ENCODE results near the gene AMOTL2. TPM values are rescaled to one million over a fixed set of nuclear protein-coding genes. Genes with fewer than 3 reads are reported as not detected.
A peak's percentile ranks its signal among the peaks of the same experiment; 100 is the strongest.

Gene AMOTL2
- total RNA-seq, 1 donor from 2014 or later, result 129 TPM

DNA sequence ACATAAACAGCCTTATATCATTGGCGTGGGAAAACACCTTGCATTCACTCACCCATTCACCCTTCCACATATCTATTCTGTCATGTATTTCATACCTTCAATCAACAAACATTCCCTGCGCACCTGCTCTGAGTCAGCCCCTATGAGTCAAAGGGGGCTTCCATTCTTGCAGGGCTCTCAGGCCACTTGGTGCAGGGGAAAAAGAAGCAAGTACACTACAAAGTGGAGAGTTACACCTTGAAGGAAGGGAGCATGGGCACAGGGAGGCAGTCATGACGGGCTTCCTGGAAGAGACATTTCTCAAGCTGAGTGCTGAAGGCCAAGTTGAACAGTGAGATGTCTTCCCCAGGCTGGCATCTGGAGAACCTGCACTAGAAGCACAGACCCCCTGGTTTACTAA, 4.6 kb upstream of the AMOTL2 start:
- DNase-seq (ENCODE audit: low spot score), result no peak

DNA sequence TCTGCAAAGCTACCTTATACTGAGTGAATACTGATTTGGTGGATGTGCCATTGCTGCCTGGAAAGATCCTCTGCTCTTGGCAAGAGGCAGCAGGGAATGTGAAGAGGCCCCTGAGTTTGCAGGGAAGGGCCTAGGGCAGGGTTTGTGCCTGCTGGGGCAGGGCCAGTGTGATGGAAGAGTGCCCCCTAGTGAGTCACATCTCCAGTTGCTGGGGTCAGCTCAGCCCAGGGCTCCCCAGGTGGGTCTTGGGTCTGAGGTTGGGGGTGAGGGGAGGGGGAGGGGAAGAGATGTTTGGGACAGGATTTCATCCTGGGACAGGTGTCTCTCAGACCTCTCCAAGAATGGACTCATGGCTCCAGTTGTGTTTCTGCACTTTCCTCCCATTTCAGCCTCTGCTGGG, 4.1 kb upstream of the AMOTL2 start:
- peak; percentile 37 for DNase-seq (ENCODE audit: low spot score)

DNA sequence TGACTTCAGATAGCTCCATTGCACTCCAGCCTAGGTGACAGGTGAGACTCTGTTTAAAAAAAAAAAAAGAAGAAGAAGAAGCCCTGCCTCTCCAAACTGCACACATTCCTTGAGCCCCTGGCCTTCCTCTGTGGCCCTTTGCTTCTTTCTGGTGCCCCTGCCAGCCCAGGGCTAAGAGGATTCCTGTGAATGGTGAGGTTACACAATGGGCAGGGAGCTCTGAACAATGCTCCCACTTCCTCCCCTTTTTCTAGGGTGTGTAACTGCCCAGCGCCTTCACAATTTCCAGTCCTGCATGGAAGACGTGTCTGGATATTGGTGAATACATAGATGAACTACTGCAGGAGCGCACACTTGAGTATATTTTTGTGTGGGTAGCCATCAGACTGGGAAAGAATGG, 3.6 kb upstream of the AMOTL2 start:
- no peak for DNase-seq (ENCODE audit: low spot score)

DNA sequence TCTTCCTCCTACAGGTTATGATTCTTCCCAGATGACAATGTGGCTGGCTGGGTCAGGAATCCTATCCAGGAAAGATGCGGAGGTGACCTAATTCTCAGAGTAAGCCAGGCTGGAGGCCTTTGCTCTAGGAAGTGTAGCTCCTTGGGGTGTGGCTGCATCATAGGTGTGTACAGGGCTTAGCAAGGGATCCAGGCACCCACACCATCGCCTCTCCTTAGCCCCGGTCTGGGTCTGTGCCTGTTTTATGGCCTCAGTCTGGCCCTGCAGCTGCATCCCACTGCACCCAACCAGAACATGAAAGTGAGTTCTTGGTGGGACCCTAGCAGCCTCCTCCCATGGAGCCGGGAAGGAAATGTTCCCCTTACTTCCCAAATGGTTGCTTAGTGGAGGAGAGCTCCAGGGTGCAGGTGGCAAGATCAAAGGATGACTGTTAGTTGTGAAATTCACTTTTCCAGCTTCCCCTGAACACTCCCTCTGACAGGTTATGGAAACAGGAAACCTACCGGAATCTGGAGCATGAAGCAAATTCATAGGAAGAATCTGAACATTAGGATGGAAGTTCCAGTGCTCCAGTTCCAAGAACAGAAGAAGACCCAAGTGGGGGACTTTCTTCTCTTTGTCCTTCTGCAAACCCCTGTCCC, 2.7 kb upstream of the AMOTL2 start:
- peak; percentile 42 for DNase-seq (ENCODE audit: low spot score)

DNA sequence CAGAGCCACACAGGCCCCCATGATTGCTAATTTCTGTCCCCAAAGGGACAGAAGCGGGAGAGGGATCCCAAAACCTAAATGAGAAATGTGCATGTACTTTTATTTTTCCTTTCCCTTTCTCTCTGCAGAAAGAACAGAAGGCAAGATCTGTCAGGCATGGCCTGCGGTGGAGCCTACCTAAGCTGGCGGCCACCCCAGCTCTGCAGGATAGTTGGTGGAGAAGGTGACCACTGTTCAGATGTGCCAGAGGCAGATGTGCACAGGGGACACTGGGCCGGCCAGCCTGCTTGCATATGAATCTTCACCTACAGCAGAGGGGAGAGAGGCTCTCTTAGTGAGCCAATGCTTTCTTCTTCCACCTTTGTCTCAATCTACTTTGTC, 2.1 kb upstream of the AMOTL2 start:
- no peak for DNase-seq (ENCODE audit: low spot score)

DNA sequence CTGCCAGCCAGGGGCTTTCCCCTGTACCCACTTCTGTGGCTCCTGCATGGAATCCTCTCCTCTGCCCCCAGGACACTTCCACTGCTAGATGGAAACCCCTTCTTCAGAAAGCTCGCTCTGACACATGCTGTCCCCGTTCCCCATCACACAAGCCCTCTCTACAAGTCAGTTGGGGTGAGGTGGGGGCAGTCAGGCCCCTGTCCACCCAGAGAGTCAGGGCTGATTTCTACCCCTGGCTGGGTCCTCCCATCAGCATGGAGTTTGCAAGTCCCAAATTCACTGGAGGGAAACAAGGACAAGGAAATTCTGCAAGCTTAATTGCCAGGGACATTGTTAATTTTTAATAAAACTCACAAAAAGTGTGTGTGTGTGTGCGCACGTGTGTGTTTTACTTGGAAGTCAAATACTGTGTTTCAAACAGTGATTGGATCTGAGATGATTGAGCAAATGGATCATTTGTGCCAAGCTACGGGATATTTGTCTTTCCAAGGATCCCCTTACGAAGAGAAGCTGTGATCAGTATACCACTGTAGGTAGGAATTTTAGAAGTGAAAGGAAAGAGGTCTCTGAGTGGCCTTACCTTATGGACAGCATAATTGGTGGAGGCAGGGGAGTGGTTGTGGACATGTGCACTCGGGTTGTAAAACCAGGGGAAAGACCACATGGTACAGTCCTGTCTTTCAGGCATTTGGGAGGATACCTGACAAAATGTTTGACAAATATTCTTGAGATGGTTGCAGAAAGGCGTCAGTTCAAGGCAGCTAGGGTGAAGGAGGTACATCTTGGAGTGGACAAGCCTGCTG, 1.5 kb upstream of the AMOTL2 start:
- no peak for DNase-seq (ENCODE audit: low spot score)

DNA sequence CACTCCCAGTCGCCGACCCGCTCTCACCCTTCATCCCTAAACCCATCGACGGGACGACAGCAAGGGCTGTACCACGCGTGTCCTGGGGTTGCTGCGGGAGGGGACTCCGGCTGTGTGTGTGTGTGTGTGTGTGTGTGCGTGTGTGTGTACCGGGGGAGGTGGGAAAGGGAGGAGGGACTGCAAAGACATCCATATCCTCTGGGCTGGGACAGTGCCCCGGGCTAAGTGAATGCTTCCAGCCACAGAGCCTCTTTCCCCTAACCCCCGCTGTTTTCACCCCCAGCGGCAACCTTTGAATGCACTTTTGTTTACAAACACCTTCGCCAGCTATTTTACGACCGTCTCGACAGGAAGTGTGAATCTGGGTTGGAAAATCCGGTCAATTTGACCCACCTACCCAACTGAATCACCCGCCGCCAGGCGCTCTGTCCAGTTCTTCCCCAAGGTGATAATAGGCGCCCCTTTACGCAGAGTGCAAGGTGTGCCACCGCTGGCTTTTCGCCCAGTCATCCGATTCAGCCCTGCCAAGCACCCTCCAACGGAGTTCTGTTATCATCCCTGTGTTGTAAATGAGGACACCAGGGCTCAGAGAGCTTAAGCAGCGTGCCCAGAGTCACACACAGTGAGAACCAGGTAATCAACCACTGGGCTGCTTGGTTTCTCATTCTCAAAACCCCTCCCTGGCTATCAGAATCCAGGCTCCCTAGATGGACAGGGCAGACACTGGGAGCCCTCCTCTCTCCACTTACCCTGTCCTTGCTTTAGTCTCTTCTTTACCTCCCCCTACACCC, 739 bp upstream of the AMOTL2 start:
- DNase-seq (ENCODE audit: low spot score), result peak; percentile 77

- DNase-seq (ENCODE audit: low spot score), result peak; percentile 91
These were observed 759 bp downstream of the AMOTL2 start for GRCh38 chr3:134373271-134374104.

DNA sequence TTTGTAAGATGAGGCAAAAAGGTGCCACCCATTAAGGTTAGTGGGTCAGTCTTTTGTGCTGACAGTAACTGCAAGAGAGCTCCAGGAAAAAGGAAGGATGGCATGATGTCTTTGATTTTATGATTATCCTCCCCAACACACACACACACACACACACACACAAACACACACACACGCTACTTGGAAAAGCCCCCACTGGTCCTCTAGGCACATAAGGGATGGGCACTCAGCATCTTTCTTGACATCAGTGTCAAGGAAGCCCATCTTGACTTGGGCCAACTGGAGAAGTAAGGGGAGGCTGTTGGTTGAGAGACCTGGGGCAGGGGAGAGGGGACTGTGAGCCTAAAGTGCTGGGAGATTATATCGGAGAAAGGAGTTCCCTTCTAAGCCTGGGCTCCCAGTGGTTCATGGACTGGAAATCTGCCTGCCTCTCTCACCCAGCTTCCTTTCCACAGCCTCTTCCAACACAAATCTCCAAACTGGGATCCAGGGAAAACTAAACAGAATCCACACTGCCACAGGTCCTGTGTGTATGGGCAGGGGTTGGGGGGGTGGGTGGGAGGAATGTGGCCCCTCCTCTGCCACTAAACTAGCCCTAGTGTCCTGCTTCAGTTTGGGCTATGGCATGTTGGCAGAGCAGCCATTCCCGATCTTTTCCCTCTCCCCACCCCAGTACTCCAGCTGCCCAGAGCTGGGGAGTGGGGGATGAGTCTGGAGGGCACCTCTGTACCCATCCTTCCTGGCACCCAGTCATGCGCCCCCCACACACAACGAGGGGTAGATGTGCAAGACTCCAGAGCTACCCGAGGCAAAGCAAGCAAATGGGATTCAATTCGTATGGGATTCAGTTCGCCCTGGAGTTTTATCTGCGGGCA, 1.6 kb downstream of the AMOTL2 start:
- DNase-seq (ENCODE audit: low spot score), result no peak

GRCh38 chr3:134371542-134372324, 2.5 kb downstream of the AMOTL2 start:
- no peak for DNase-seq (ENCODE audit: low spot score)

DNA sequence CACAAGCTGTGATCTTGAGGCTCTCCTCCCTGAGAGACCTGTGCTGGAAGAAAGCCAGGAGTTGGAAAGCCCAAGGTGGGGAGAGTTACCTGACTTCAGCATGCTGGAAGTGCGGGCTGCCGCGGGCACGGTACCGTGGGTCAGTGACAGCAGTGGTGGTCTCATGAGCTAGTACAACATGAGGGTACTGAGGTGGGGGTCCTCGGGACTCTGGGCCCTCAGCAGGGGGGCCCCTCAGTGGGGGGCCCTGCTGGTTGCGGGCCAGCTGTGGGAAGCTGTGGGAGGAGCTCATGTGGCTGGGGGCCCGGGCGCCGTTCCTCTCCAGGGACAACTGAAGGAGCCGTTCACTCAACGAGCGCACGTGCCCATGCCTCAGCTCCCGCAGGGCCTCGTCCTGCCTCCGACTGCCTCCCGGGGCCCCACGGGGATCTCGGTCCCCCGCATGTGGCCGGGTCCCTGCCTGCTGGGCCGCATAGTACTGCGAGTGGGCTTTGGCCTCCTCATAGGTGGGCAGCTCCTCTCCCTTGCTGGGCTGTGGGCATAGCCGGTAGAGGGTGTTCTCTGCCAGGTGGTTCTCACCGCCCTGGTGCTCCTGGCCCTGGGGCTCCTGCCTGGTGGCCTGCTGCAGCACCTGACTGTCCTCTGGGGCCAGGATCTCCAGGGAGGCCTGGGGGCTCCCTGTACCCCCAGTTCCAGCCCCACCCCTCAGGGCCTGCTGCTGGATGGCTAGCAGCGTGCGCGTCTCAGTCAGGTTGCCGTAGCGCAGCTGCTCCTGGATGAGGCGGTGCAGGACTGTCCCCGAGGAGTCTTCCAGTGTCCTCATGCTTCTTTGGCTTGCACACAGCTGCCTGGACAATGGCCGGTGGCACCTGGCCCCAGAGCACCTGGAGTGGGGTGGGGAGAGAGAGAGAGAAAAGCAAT, 3.4 kb downstream of the AMOTL2 start:
- no peak for DNase-seq (ENCODE audit: low spot score)

DNA sequence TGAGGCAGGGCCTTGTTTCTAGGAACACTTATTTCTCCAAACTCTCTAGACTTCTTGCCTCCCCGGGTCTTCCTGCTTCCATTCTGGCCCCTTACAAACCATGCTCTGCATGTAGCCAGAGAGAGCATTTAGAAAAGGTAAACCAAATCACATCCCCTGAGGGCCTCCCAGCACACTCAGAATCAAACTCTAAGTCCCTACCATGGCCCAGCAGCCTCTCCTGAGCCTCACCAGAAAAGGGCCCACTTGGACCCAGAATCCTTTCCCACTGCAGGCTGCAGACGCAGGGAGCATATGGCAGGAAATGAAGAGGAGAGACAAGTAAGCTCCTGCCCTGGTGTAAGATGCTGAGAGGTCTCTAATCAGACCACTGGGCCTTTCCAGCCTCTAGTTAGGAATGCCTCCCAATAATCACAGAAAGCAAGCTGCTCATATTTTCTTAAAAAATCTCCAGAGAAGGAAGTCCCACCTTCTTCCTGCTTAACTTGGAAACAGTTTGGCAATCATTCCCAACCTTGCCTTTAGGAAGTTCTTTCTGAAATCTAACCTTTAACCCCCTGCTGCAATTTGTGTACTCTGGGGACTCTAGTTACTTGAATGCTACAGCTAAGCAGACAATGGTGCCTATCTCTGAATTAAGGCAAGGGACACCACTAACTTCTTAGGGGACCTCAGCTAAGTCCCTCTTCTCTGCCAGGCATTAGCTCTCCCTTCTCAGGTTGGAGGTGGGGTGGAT, 4.2 kb downstream of the AMOTL2 start:
- DNase-seq (ENCODE audit: low spot score), result no peak

DNA sequence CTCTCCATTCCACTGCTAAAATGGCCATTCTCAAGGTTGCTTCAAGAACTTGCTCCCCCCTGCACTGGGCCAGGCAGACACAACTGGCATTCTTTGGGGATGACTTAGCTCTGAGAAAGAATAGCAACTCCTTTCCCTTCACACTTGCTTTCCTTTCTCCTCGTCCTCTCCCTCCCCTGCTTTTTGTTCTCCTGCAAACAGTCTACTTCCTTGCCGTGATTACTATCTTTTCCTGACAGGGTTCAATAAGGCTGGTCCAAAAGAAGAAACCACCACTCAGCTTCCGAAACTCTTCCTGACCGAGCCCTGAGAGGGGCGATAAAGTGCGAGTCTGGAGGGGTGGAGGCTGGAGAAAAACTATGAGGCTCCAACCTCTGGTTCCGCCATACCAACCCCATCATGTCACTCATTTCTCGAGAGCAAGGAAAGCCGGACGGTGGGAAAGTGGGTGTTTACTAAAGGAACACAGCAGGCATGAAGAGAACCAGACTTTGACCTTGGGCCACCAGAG, 5.0 kb downstream of the AMOTL2 start:
- DNase-seq (ENCODE audit: low spot score), result no peak

- no peak for DNase-seq (ENCODE audit: low spot score)
These were observed 5.5 kb downstream of the AMOTL2 start for GRCh38 chr3:134368751-134369105.

DNA sequence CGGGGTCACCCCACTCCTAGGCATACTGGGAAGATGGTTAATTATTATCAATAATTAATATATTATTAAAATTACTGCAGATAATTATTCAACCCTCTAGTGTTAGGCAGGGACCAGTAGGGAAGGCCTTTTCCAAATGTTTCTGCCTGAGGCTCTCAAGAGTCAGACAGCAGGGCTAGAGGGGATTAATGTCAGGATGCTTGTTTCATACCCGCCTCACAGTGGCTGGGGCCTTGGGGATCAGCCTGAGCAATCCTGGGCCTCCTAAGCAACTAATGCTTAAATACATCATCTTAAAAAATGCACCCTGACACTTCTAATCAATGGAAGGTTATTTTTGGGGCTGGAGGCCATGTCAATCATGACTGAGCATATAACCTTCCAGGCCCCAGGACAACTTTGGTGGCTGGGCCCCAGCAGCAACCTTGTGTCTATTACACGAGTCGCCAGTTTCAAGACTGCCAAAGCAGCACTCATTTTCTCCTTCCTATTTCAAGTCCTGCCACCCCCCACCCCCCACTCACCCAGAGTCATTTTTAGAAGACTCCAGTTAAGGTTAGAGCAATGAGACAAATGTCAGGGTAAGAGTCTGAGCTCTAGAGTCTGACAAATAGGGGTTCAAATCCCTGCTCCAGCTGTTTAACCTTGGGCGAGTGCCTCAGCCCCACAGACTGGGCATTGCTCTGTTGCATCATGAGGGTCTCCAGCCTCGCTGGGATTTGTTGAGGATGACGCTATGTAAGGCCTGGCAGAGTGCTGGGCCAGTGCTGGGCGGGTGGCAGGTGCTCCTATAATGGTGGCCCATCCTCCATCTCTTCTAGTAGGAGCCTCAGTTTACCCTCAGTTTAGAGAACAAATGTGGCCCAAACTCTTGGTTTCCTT, 6.1 kb downstream of the AMOTL2 start:
- no peak for DNase-seq (ENCODE audit: low spot score)

DNA sequence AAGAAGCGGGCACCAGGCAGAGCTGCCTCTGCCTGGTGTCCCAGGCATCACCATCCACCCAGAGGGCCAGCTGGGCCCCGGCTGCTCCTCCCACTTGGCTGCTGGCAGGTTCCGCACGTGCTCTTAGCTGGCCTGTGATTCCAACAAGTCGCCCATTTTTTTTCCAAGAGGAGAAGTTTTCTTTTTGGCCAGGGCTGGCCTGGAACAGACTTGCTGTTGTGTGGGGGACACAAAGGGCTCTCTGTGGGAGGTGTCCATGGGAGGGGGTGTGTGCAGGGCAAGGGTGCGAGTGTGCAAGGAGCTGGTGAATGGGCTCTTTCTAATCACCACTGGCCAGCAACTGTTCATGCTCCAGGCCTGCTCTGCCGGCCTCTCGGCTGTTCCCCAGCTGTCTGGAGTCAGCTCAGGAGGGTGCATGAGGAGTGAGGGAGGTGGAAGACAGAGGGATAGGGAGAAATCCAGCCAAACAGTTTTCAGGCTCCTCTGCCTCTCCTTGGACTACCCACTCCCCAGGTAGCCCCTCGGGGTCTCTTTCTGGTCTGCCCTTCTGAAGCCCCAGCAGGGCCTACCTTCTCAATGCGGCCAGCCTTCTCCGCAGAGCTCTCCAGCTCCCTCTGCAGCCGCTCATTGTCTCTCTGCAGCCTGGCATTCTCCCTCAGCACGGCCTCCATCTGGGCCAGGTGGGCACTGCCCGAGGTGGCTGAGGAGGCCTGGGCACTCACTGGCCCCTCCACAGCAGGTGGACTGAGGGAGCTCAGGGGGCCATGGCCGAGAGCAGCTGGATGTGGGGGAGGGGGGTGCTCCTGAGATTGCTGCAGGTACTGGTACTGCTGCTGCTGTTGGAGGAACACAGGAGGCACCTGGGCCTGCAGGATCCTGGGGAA, 7.1 kb downstream of the AMOTL2 start:
- no peak for DNase-seq (ENCODE audit: low spot score)
